Endothelial cell of umbilical vein (primary cell): ENCODE measurements around the gene ARF1. TPM values are rescaled to one million over a fixed set of nuclear protein-coding genes. Genes with fewer than 3 reads are reported as not detected.
A peak's percentile ranks its signal among the peaks of the same experiment; 100 is the strongest.

Experiments used
- BruUV-seq: library from RNA; stranded (reverse); fragments of 400-500 nt; replicated peaks from 2 replicates; lab custom pipeline; 2021; lab: Mats Ljungman, UMichigan
- CTCF ChIA-PET: fragments of 300-600, 350-600 bp; sonication (Branson Sonifier 250); formaldehyde crosslinking; loops from one replicate; lab custom pipeline; 2021; ENCODE audit warnings: antibody characterized with exemption, inconsistent platforms; lab: Charles Lee
- POLR2A ChIA-PET: fragments of 300-600, 350-600 bp; sonication (Branson Sonifier 250); formaldehyde crosslinking; loops from one replicate; lab custom pipeline; 2021; ENCODE audit warnings: antibody characterized with exemption, inconsistent platforms; lab: Charles Lee
- DNase-seq: peaks from one replicate; pipeline ENCODE4 v3.0.0-alpha.2; 2011; ENCODE audit warnings: low read depth, low spot score
- FAIRE-seq: peaks from 2 replicates; lab custom pipeline; 2011; peaks lifted over from hg19 to GRCh38; lab: Jason Lieb, UNC
- H2AFZ ChIP-seq: 2 replicates; pipeline ENCODE4 v1.6.0; 2012; ENCODE audit warnings: low read depth, low read length, control low read depth, inconsistent platforms
- H3K27ac ChIP-seq: 2 replicates; pipeline ENCODE4 v1.5.1; 2011; ENCODE audit warnings: low read depth, mild to moderate bottlenecking, control low read depth, low read length, moderate library complexity; ENCODE audit not compliant: insufficient read depth
- H3K27me3 ChIP-seq, 2 experiments: 2 replicates each; pipeline versions ENCODE4 v1.6.0 to v1.6.1; 2011; ENCODE audit warnings: low read length in 2 of 2, mixed read lengths in 1 of 2; ENCODE audit not compliant: control insufficient read depth in 2 of 2, insufficient read depth in 2 of 2
- H3K36me3 ChIP-seq, 2 experiments: 2 replicates in 1 of 2; 3 replicates in 1 of 2; pipeline ENCODE4 v1.5.1; 2011; ENCODE audit warnings: low read length in 2 of 2, mild to moderate bottlenecking in 1 of 2, moderate library complexity in 1 of 2; ENCODE audit not compliant: control insufficient read depth in 2 of 2, insufficient read depth in 2 of 2; ENCODE audit errors: extremely low read depth in 1 of 2
- H3K4me1 ChIP-seq: 3 replicates; pipeline ENCODE4 v1.5.1; 2011; ENCODE audit warnings: mild to moderate bottlenecking, low read length; ENCODE audit not compliant: control insufficient read depth, insufficient read depth; ENCODE audit errors: extremely low read depth
- H3K4me2 ChIP-seq: 2 replicates; pipeline ENCODE4 v1.6.1; 2011; ENCODE audit warnings: low read length, control low read depth, mixed read lengths; ENCODE audit not compliant: insufficient read depth
- H3K4me3 ChIP-seq, 3 experiments: fragments of 200-600 bp in 1 of 3; sonication (generic), shearing (Covaris generic) in 1 of 3; replicated peaks in 1 of 3; 2 replicates each; pipeline ENCODE4 v1.5.1; 2011 to 2016; ENCODE audit warnings: control low read depth in 3 of 3, low read length in 3 of 3, mild to moderate bottlenecking in 2 of 3, inconsistent platforms in 1 of 3, low read depth in 1 of 3, moderate library complexity in 1 of 3; ENCODE audit not compliant: insufficient read depth in 1 of 3
- H3K79me2 ChIP-seq: 2 replicates; pipeline ENCODE4 v1.6.0; 2012; ENCODE audit warnings: low read length, inconsistent platforms; ENCODE audit not compliant: control insufficient read depth, insufficient read depth
- H3K9ac ChIP-seq: replicated peaks from 2 replicates; pipeline ENCODE3; 2011; ENCODE audit warnings: low read length, control low read depth; ENCODE audit not compliant: insufficient read depth; ENCODE audit errors: extremely low read depth
- H3K9me1 ChIP-seq: replicated peaks from 3 replicates; pipeline ENCODE4 v1.6.0; 2011; ENCODE audit warnings: mild to moderate bottlenecking, low read length; ENCODE audit not compliant: control insufficient read depth, insufficient read depth; ENCODE audit errors: extremely low read depth
- H3K9me3 ChIP-seq: replicated peaks from 2 replicates; pipeline ENCODE4 v1.5.1; 2012; ENCODE audit warnings: low read length, inconsistent platforms; ENCODE audit not compliant: control insufficient read depth, insufficient read depth
- H4K20me1 ChIP-seq: replicated peaks from 2 replicates; pipeline ENCODE3; 2011; ENCODE audit warnings: mild to moderate bottlenecking, low read length; ENCODE audit not compliant: control insufficient read depth, insufficient read depth; ENCODE audit errors: extremely low read depth
- CTCF ChIP-seq, 2 donors: IDR thresholded peaks; 1 replicate in 1 of 2; 2 replicates in 1 of 2; pipeline ENCODE4 v1.5.1; 2011; ENCODE audit warnings: low read length in 2 of 2, mild to moderate bottlenecking in 2 of 2, moderate library complexity in 2 of 2, control low read depth in 1 of 2, inconsistent platforms in 1 of 2, low read depth in 1 of 2; ENCODE audit not compliant: insufficient read depth in 1 of 2; ENCODE audit errors: extremely low read depth in 1 of 2
- EZH2 ChIP-seq: IDR thresholded peaks from 2 replicates; pipeline ENCODE4 v1.6.1; 2012; ENCODE audit warnings: borderline replicate concordance, low read depth, mild to moderate bottlenecking, moderate library complexity, low read length, inconsistent platforms; ENCODE audit not compliant: severe bottlenecking
- FOS ChIP-seq: IDR thresholded peaks from 2 replicates; pipeline ENCODE4 v1.6.1; 2011; ENCODE audit warnings: mild to moderate bottlenecking, low read length, moderate library complexity, borderline replicate concordance; ENCODE audit not compliant: insufficient read depth
- GATA2 ChIP-seq: IDR thresholded peaks from 2 replicates; pipeline ENCODE4 v1.7.0; 2011; ENCODE audit warnings: low read depth, mild to moderate bottlenecking, moderate library complexity, mixed read lengths, low read length; ENCODE audit not compliant: insufficient read length, insufficient read depth
- JUN ChIP-seq: IDR thresholded peaks from 2 replicates; pipeline ENCODE4 v1.6.1; 2011; ENCODE audit warnings: borderline replicate concordance, low read depth; ENCODE audit not compliant: insufficient read length, insufficient read depth
- MAX ChIP-seq: IDR thresholded peaks from 2 replicates; pipeline ENCODE4 v1.6.1; 2011; ENCODE audit not compliant: insufficient read depth, insufficient read length
- MYC ChIP-seq: IDR thresholded peaks from one replicate; pipeline ENCODE4 v1.6.1; 2011; ENCODE audit warnings: mild to moderate bottlenecking, low read depth, low read length
- POLR2A ChIP-seq: IDR thresholded peaks from 2 replicates; pipeline ENCODE4 v1.6.1; 2012; ENCODE audit warnings: low read depth, mild to moderate bottlenecking, control low read depth, low read length
- POLR2AphosphoS5 ChIP-seq: IDR thresholded peaks from 2 replicates; pipeline ENCODE4 v1.6.1; 2012; ENCODE audit warnings: low read depth, mild to moderate bottlenecking, control low read depth, low read length, moderate library complexity; ENCODE audit not compliant: insufficient read depth
- dilution Hi-C: fragments of 300-500 bp; cut with MboI; formaldehyde crosslinking; loops from one replicate; pipeline ENCODE4 v1.15.0; 2019; ENCODE audit warnings: low sequenced_read_pairs; ENCODE audit not compliant: extremely low pct_ligation_motif_present
- intact Hi-C: fragments of 100-400 bp; cut with micrococcal nuclease; formaldehyde crosslinking; loops from one replicate; pipeline ENCODE4 v1.10.0; 2022
- polyA plus RNA-seq, 4 experiments: library from polyadenylated mRNA; depleted of rRNA in 3 of 4; stranded (reverse) in 3 of 4; unstranded in 1 of 4; fragments of >200 nt; gene quantifications; 2 replicates each; pipeline versions ENCODE4 v1.2.1 to v1.2.3, GENCODE V29; 2011 to 2012; ENCODE audit warnings: missing spikeins in 1 of 4
- total RNA-seq: library from RNA; stranded (reverse); gene quantifications from 2 replicates; pipeline ENCODE4 v1.2.3, GENCODE V29; 2021

The ARF1 gene
- total and polyA plus RNA-seq, 2 donors (not counting 3 experiments of a cell fraction or from before 2014, with no cell fraction given): 499 to 844 TPM

GRCh38 chr1:228101994-228102790 lies 19.7 kb downstream of the ARF1 start:
- Histone ChIP-seq H3K27me3 (no peaks in the 10 kb centered on the region), H3K9ac (peak overlapping the region; percentile 30), H3K4me2 (peak overlapping the region; percentile 69), H3K27ac (no peak overlapping the region), H3K4me3 (peak overlapping the region; percentile 45 to 53 (median 53)), H3K9me3 (no peaks in the 10 kb centered on the region), H3K9me1 (no peaks in the 10 kb centered on the region), H4K20me1 (no peaks in the 10 kb centered on the region), H2AFZ (peak overlapping the region; percentile 22), H3K79me2 (peaks cover 32% of the 10 kb centered on the region), H3K36me3 (peaks cover 10 to 32% of the 10 kb centered on the region in 2 experiments), H3K4me1 (peaks cover 10% of the 10 kb centered on the region)
- TF ChIP-seq JUN: no peak
- TF ChIP-seq MYC: no peak
- TF ChIP-seq FOS: no peak
- TF ChIP-seq POLR2A: no peak
- no peak for TF ChIP-seq EZH2
- TF ChIP-seq GATA2: no peak
- TF ChIP-seq POLR2AphosphoS5: peak; percentile 47
- TF ChIP-seq MAX: no peak
- peak in 1 of 2 donors; percentile 63 for TF ChIP-seq CTCF (IDR thresholded peaks at IDR 0.05; ENCODE audit: extremely low read depth in 1 of 2, insufficient read depth in 1 of 2, low read depth in 1 of 2, low read length in 2 of 2)
- dilution Hi-C loops: no loop called here
- CTCF ChIA-PET: interaction anchor here (0.7 to 1.1 kb wide), 6 partner anchors 10 to 103 kb away, joined by 3 to 12 read pairs (median 7); no protein-coding TSS in a partner anchor
- peak; percentile 44 for FAIRE-seq
- no TSS peak for BruUV-seq
- intact Hi-C loops: loop anchor here (1.0 kb wide), 2 partner anchors 17 to 103 kb away; no protein-coding TSS in a partner anchor
- peak; percentile 64 for DNase-seq
- POLR2A ChIA-PET: no interaction called here
